ENCODE results near the gene BAG2.
A peak's percentile ranks its signal among the peaks of the same experiment; 100 is the strongest.

BAG2 gene

DNA sequence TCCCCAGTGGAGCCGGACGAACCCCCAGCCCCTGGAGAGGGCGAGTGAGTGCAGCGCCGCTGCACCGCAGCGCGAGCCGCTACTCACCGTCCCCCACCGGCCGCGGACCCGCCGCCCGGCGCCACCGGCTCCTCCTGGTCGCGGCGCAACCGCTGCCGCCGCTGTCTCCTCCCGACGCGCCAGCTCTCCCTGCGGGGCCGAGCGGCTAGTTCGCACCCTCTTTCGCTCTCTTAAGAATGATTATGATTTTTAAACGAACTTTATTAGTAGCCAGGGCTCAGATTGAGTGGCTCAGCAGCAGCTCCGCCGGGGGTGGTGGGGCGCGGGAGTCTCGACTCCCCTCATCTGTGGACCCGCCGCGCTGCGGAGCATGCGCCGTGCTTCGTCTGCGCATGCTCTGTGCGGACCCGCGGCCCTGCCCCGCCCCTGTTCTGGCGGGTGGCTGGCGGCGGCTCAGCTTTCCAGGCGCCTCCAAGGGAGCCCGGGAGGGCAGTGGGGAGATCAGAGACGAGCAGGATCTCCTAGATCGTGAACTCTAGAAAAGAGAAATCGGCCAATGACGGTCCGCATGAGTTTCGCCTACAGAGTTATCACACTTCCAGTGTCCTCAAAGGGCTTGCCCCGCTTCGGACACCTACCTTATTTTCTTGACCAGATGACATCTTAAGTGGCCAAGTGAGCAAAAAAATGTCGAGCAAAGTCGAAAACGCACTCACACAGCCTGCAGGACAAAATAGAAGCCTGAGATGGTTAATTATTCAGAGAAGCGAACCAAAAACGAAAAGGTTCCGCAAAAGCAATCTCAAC, 50.0 kb downstream of the BAG2 start, which contains the start of gene RAB23:
RAB23 (minus strand) TSS at position 372 of the 807 bp plus-strand sequence. CDS start 11,927 bp downstream, outside the sequence.
- no peak for TF ChIP-seq ZNF274 (IDR thresholded peaks at IDR 0.05; ENCODE audit: low read depth, low read length)
- Histone ChIP-seq H3K27me3 (ENCODE audit: insufficient read depth, insufficient read length) (no peaks in the 10 kb centered on the region), H3K4me1 (ENCODE audit: insufficient read depth, insufficient read length) (no peaks in the 10 kb centered on the region), H3K36me3 (ENCODE audit: insufficient read depth, insufficient read length, low read length) (no peaks in the 10 kb centered on the region), H3K9me3 (ENCODE audit: insufficient read depth, low read length) (no peaks in the 10 kb centered on the region), H3K9ac (ENCODE audit: insufficient read length, low read depth) (peak within 1 kb of the TSS; percentile 93), H3K4me3 (ENCODE audit: insufficient read length, low read depth) (peak within 1 kb of the TSS; percentile 86)
- DNase-seq (ENCODE audit: low read depth, low spot score): peak; percentile 71

DNA sequence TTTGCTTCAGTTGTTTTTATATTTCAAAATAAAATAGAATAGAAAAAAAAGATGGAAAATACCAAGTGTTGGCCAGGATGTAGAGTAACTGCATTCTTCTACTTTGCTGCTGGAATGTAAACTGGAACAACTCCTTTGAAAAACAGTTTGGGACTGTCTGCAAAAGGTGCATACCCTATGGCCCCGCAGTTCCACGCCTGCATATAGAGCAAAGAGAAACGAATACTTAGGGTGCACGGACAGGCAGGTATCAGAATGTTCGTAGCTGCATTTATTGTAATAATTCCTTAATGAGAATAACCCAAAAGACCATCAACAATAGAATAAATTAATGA, 50.6 kb downstream of the BAG2 start:
- Histone ChIP-seq H3K9ac (ENCODE audit: insufficient read length, low read depth) (peak overlapping the region; percentile 65), H3K4me1 (ENCODE audit: insufficient read depth, insufficient read length) (no peaks in the 10 kb centered on the region), H3K36me3 (ENCODE audit: insufficient read depth, insufficient read length, low read length) (no peaks in the 10 kb centered on the region), H3K27me3 (ENCODE audit: insufficient read depth, insufficient read length) (no peaks in the 10 kb centered on the region), H3K4me3 (ENCODE audit: insufficient read length, low read depth) (peak overlapping the region; percentile 86), H3K9me3 (ENCODE audit: insufficient read depth, low read length) (no peaks in the 10 kb centered on the region)
- no peak for TF ChIP-seq YY1 (IDR thresholded peaks at IDR 0.05; ENCODE audit: insufficient read depth, insufficient read length)
- TF ChIP-seq ZNF274 (IDR thresholded peaks at IDR 0.05; ENCODE audit: low read depth, low read length): no peak
- DNase-seq (ENCODE audit: low read depth, low spot score): no peak

DNA sequence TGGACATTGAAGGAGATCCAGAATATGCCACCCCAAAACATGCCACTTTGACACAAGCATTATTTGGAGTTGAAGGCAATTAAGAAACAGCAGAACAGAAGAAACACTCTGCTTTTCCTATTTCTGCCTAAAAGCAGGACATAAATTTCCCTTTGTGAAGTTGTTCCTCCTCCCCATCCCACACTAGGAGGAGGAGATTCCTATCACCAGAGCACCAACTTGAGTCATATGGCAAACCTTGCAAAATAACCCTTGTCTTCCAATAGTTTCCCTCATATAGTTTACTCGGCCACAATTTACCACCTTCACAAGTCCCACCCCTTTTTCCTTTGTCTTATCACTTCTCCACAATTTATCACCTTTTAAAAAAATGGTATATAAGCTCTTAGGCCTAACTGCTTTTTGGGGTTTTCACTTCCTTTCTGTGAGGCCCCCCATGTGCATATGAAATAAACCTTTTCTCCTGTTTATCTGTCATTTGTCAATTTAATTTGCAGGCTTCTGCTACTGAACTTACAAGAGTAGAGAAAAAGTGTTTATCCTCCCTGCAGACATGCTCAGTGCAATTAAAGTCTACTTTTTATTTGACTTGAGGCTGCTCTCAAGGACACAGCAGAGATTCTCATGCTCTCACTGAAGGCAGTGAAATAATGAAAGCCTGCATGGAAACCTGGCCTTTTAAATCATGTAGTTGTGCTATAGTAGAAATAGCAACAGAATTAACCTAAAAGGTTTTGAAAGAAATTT, 52.8 kb downstream of the BAG2 start:
- Histone ChIP-seq H3K4me3 (ENCODE audit: insufficient read length, low read depth) (no peak overlapping the region), H3K9ac (ENCODE audit: insufficient read length, low read depth) (no peak overlapping the region), H3K4me1 (ENCODE audit: insufficient read depth, insufficient read length) (no peaks in the 10 kb centered on the region), H3K9me3 (ENCODE audit: insufficient read depth, low read length) (no peaks in the 10 kb centered on the region), H3K27me3 (ENCODE audit: insufficient read depth, insufficient read length) (no peaks in the 10 kb centered on the region), H3K36me3 (ENCODE audit: insufficient read depth, insufficient read length, low read length) (no peaks in the 10 kb centered on the region)
- DNase-seq (ENCODE audit: low read depth, low spot score): no peak
- no peak for TF ChIP-seq YY1 (IDR thresholded peaks at IDR 0.05; ENCODE audit: insufficient read depth, insufficient read length)
- no peak for TF ChIP-seq SUZ12 (IDR thresholded peaks at IDR 0.05; ENCODE audit: extremely low read depth, insufficient read depth, insufficient read length)
- no peak for TF ChIP-seq ZNF274 (IDR thresholded peaks at IDR 0.05; ENCODE audit: low read depth, low read length)

DNA sequence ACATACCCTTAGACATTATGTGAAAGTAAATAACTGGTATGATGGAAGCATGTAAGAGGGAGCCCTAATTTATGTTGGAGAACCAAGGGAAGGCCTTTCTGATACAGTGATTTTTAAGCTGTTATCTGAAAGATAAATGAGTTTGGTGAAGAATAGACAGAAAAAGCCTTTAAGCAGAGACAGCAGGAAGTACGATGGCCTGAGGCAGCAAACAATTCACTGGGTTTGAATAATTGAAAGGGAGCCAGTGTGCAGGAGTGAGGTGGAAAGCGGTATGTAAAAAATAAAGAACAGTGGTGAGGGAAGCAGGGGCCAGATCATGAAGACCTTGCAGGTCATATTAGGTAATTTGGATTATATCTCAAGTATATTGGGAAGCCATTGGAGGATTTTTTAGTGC, 54.1 kb downstream of the BAG2 start:
- no peak for DNase-seq (ENCODE audit: low read depth, low spot score)
- H3K36me3 ChIP-seq (ENCODE audit: insufficient read depth, insufficient read length, low read length): no peaks in the 10 kb centered on the region
- TF ChIP-seq YY1 (IDR thresholded peaks at IDR 0.05; ENCODE audit: insufficient read depth, insufficient read length) (no peak), ZNF274 (IDR thresholded peaks at IDR 0.05; ENCODE audit: low read depth, low read length) (no peak)
- H3K27me3 ChIP-seq (ENCODE audit: insufficient read depth, insufficient read length): no peaks in the 10 kb centered on the region
- no peaks in the 10 kb centered on the region for H3K9me3 ChIP-seq (ENCODE audit: insufficient read depth, low read length)
- no peak overlapping the region for H3K4me3 ChIP-seq (ENCODE audit: insufficient read length, low read depth)
- H3K4me1 ChIP-seq (ENCODE audit: insufficient read depth, insufficient read length): no peaks in the 10 kb centered on the region
- no peak overlapping the region for H3K9ac ChIP-seq (ENCODE audit: insufficient read length, low read depth)

Data from NT2/D1 (cell line).